HG03103 (cell line): Measurements from ENCODE around the gene RALGAPA1.

Experiments used
- ATAC-seq: cut with Tn5 transposase; IDR thresholded peaks from one replicate; pipeline ENCODE4 v1.9.1; 2021; ENCODE audit warnings: low read depth; ENCODE audit not compliant: unreplicated experiment

The RALGAPA1 gene

DNA sequence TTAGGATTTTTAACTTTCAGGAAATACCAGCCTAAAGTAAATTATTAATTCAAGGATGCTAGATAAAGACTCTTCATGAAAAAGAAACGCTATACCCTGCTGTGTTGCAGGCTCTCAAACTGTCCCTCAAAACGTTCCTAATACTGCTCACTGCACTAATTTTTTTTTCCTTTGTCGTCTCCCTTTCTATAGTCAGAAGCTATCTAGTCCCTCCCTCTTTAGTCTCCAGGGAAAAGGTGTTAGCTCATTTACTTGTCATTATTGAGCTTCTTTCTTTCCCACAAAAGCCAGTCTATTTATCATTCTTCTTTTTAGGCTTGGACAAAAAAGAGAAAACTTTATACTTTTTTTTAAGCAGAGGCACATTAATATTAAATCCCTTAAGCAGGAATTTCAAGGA is 305.4 kb downstream of the RALGAPA1 start:
- ATAC-seq: no peak

DNA sequence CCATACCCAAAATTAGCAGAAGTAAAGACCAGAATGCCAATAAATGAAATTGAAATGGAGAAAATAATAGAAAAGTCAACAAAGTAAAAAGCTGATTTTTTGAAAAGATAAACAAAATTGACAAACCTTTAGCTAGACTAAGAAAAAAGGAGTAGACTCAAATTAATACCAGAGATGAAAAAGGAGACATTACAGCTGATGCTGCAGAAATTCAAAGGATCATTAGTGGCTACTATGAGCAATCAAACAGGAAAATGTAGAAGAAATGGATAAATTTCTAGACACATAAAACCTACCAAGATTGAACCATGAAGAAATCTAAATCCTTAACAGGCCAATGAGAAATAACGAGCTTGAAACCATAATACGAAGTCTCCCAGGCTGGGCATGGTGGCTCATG is 309.9 kb downstream of the RALGAPA1 start:
- ATAC-seq: no peak

GRCh38 chr14:35495278-35495677 is 313.8 kb downstream of the RALGAPA1 start:
- no peak for ATAC-seq

DNA sequence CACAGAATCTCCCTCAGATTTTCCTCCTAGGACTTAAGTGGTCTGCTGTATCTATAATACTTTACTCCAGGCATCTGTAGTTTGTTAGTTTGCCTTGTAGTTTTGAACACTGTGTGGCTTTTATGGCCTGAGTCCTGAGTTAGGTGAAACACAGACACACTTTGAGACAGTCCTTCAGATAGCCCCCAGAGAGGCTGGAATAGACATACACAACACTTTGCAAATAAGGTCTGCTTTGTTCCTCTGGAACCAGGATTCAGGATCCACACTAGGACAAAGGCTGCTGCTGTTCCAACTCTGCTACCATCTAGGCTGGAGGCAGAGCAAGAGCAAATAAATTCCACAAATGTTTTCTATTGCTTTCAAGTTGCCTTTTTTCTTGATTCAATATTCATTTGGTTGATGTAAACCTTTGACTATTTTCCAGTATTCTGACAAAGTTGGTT is 316.5 kb downstream of the RALGAPA1 start:
- no peak for ATAC-seq
